ENCODE measurements around the gene ANKRD63. TPM values are rescaled to one million over a fixed set of nuclear protein-coding genes. Genes with fewer than 3 reads are reported as not detected.

The ANKRD63 gene
- total and polyA plus RNA-seq, 2 of the 13 experiments (the other 11 are each of a cell fraction or from before 2014, with no cell fraction given), result not detected

DNA sequence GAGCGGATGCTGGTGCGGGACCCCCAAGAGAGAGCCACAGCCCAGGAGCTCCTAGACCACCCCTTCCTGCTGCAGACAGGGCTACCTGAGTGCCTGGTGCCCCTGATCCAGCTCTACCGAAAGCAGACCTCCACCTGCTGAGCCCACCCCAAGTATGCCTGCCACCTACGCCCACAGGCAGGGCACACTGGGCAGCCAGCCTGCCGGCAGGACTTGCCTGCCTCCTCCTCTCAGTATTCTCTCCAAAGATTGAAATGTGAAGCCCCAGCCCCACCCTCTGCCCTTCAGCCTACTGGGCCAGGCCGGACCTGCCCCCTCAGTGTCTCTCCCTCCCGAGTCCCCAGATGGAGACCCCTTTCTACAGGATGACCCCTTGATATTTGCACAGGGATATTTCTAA lies 6.9 kb downstream of the ANKRD63 start:
- in situ Hi-C loops (cut with HindIII; ENCODE audit: extremely low pct_ligation_motif_present, low pct_unique_long_range_greater_than_20kb) (loop anchor here (5.0 kb wide), 1 partner anchor 36 kb away; no protein-coding TSS in a partner anchor), intact Hi-C loops (cut with micrococcal nuclease; ENCODE audit: unreplicated experiment) (loop anchor here (10.0 kb wide), 1 partner anchor 171 kb away; the partner anchor contains the start of gene BMF)
- Histone ChIP-seq H3K79me2 (ENCODE audit: insufficient read depth, low read length) (no peaks in the 10 kb centered on the region), H2AFZ (ENCODE audit: low read length) (no peak overlapping the region), H3K4me3 (replicated peaks in 1 of 3; ENCODE audit: insufficient read depth in 1 of 3, low read depth in 2 of 3, low read length in 3 of 3) (no peak overlapping the region), H3K27ac (ENCODE audit: extremely low read length, insufficient read depth, low read length) (no peak overlapping the region), H3K9me3 (ENCODE audit: low read length) (no peaks in the 10 kb centered on the region), H4K20me1 (ENCODE audit: insufficient read depth, low read length) (no peaks in the 10 kb centered on the region), H3K4me2 (ENCODE audit: low read depth, low read length) (no peak overlapping the region), H3K36me3 (replicated peaks in 1 of 2; ENCODE audit: control insufficient read depth in 1 of 2, insufficient read depth in 2 of 2, low read length in 2 of 2) (no peaks in the 10 kb centered on the region), H3K4me1 (ENCODE audit: insufficient read depth, low read length) (peaks cover 47% of the 10 kb centered on the region), H3K9ac (ENCODE audit: insufficient read depth, low read depth, low read length) (no peak overlapping the region), H3K27me3 (ENCODE audit: control insufficient read depth in 1 of 2, insufficient read depth in 2 of 2, low read length in 2 of 2) (peaks cover 1 to 43% of the 10 kb centered on the region in 2 experiments; a peak in 4 of 5 replicates)
- WGBS (ENCODE audit: low lambda C conversion rate), result 65% methylated on average over 5 of the region's 7 CpGs
- CTCF ChIA-PET (ENCODE audit: low intra/inter-chr PET ratio, low total read pairs), result interaction anchor here (2.7 to 6.3 kb wide), 2 partner anchors 58 to 230 kb away, joined by 19 to 266 read pairs; no protein-coding TSS in a partner anchor
- BruUV-seq (replicated peaks), result no TSS peak
- no peak for DNase-seq (ENCODE audit: low spot score)
- TF ChIP-seq, protein P1, sequence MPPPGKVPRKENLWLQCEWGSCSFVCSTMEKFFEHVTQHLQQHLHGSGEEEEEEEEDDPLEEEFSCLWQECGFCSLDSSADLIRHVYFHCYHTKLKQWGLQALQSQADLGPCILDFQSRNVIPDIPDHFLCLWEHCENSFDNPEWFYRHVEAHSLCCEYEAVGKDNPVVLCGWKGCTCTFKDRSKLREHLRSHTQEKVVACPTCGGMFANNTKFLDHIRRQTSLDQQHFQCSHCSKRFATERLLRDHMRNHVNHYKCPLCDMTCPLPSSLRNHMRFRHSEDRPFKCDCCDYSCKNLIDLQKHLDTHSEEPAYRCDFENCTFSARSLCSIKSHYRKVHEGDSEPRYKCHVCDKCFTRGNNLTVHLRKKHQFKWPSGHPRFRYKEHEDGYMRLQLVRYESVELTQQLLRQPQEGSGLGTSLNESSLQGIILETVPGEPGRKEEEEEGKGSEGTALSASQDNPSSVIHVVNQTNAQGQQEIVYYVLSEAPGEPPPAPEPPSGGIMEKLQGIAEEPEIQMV (CRISPR knock-in tag; IDR thresholded peaks at IDR 0.05; ENCODE audit: low read depth), result no peak
- no peak for TF ChIP-seq AHR (CRISPR knock-in tag; IDR thresholded peaks at IDR 0.05)
- TF ChIP-seq TCF7 (IDR thresholded peaks at IDR 0.05; ENCODE audit: low read depth), result no peak
- no peak for TF ChIP-seq RFXAP (CRISPR knock-in tag; IDR thresholded peaks at IDR 0.05; ENCODE audit: borderline replicate concordance)
- no peak for TF ChIP-seq BHLHE40 (IDR thresholded peaks at IDR 0.05; ENCODE audit: low read length)
- TF ChIP-seq, protein P2, sequence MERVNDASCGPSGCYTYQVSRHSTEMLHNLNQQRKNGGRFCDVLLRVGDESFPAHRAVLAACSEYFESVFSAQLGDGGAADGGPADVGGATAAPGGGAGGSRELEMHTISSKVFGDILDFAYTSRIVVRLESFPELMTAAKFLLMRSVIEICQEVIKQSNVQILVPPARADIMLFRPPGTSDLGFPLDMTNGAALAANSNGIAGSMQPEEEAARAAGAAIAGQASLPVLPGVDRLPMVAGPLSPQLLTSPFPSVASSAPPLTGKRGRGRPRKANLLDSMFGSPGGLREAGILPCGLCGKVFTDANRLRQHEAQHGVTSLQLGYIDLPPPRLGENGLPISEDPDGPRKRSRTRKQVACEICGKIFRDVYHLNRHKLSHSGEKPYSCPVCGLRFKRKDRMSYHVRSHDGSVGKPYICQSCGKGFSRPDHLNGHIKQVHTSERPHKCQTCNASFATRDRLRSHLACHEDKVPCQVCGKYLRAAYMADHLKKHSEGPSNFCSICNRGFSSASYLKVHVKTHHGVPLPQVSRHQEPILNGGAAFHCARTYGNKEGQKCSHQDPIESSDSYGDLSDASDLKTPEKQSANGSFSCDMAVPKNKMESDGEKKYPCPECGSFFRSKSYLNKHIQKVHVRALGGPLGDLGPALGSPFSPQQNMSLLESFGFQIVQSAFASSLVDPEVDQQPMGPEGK (CRISPR knock-in tag; IDR thresholded peaks at IDR 0.05), result no peak
- TF ChIP-seq ZBTB3 (CRISPR knock-in tag; IDR thresholded peaks at IDR 0.05; ENCODE audit: borderline replicate concordance, low read depth), result no peak
- TF ChIP-seq, protein P3, sequence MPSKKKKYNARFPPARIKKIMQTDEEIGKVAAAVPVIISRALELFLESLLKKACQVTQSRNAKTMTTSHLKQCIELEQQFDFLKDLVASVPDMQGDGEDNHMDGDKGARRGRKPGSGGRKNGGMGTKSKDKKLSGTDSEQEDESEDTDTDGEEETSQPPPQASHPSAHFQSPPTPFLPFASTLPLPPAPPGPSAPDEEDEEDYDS (CRISPR knock-in tag; IDR thresholded peaks at IDR 0.05), result no peak
- TF ChIP-seq ZBTB7A (CRISPR knock-in tag; IDR thresholded peaks at IDR 0.05), result no peak
- TF ChIP-seq ZNF713 (CRISPR knock-in tag; IDR thresholded peaks at IDR 0.05), result no peak
- TF ChIP-seq ZNF496 (CRISPR knock-in tag; IDR thresholded peaks at IDR 0.05; ENCODE audit: insufficient replicate concordance), result no peak
- TF ChIP-seq, protein P4, sequence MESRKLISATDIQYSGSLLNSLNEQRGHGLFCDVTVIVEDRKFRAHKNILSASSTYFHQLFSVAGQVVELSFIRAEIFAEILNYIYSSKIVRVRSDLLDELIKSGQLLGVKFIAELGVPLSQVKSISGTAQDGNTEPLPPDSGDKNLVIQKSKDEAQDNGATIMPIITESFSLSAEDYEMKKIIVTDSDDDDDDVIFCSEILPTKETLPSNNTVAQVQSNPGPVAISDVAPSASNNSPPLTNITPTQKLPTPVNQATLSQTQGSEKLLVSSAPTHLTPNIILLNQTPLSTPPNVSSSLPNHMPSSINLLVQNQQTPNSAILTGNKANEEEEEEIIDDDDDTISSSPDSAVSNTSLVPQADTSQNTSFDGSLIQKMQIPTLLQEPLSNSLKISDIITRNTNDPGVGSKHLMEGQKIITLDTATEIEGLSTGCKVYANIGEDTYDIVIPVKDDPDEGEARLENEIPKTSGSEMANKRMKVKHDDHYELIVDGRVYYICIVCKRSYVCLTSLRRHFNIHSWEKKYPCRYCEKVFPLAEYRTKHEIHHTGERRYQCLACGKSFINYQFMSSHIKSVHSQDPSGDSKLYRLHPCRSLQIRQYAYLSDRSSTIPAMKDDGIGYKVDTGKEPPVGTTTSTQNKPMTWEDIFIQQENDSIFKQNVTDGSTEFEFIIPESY (CRISPR knock-in tag; IDR thresholded peaks at IDR 0.05), result no peak
- no peak for TF ChIP-seq NFIC (IDR thresholded peaks at IDR 0.05; ENCODE audit: low read length)
- TF ChIP-seq, protein P5, sequence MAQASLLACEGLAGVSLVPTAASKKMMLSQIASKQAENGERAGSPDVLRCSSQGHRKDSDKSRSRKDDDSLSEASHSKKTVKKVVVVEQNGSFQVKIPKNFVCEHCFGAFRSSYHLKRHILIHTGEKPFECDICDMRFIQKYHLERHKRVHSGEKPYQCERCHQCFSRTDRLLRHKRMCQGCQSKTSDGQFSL (CRISPR knock-in tag; IDR thresholded peaks at IDR 0.05), result no peak
- no peak for TF ChIP-seq SIN3A (IDR thresholded peaks at IDR 0.05; ENCODE audit: borderline replicate concordance, low read depth, low read length)
- POLR2A ChIA-PET, result no interaction called here
- FAIRE-seq, result no peak
- no peak for ATAC-seq
